Spleen (tissue), 7 donors: Measurements from ENCODE around the gene MARK3.

Experiments used
- POLR2A ChIP-seq, 3 donors: fragments of 450-650 bp; IDR thresholded peaks; one replicate each; pipeline ENCODE4 v1.5.1; 2017; ENCODE audit warnings: antibody characterized with exemption in 3 of 3, mild to moderate bottlenecking in 1 of 3
- POLR2AphosphoS5 ChIP-seq, 3 donors: sonication (generic); formaldehyde crosslinking; IDR thresholded peaks; one replicate each; pipeline ENCODE4 v1.5.1; 2017; ENCODE audit warnings: antibody characterized with exemption in 3 of 3
- TF ChIP-seq, protein P1 (sequence below), 11 experiments: fragments of 200-600 bp in 7 of 11; fragments of 450-650 bp in 4 of 11; sonication (generic) in 4 of 11; IDR thresholded peaks in 8 of 11; conservative IDR thresholded peaks in 3 of 11; 1 replicate in 7 of 11; 2 replicates in 4 of 11; pipeline versions ENCODE4 v1.4.0 to v1.8.0; 2016 to 2021; ENCODE audit warnings: antibody characterized with exemption in 11 of 11, inconsistent platforms in 4 of 11, mild to moderate bottlenecking in 1 of 11
- donor health status: DM: no; HTN: no; CAD: no; lungs with moderate emphysema.
- donor health status: DM: no; HTN: no; CAD: no.
- donor health status: DM: no; HTN: no; CAD: no.

DNA sequence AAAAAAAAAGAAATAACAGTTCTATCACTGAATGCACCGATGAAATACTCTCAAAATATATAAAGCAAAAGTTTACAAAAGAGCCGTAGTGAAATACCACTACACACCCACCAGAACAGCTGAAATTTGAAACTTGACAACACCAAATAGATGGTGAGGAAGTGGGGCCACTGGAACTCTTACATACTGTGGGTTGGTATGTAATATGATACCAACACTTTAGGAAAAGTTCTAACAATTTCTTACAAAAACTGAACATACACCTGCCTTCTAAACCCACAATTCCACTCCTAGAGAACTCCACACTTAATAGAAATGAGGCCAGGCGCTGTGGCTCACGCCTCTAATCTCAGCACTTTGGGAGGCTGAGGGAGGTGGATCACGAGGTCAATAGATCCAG is 37.1 kb upstream of the MARK3 start:
- TF ChIP-seq, protein P1, sequence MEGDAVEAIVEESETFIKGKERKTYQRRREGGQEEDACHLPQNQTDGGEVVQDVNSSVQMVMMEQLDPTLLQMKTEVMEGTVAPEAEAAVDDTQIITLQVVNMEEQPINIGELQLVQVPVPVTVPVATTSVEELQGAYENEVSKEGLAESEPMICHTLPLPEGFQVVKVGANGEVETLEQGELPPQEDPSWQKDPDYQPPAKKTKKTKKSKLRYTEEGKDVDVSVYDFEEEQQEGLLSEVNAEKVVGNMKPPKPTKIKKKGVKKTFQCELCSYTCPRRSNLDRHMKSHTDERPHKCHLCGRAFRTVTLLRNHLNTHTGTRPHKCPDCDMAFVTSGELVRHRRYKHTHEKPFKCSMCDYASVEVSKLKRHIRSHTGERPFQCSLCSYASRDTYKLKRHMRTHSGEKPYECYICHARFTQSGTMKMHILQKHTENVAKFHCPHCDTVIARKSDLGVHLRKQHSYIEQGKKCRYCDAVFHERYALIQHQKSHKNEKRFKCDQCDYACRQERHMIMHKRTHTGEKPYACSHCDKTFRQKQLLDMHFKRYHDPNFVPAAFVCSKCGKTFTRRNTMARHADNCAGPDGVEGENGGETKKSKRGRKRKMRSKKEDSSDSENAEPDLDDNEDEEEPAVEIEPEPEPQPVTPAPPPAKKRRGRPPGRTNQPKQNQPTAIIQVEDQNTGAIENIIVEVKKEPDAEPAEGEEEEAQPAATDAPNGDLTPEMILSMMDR (IDR thresholded peaks at IDR 0.05 in 8 of 11, conservative IDR thresholded peaks at IDR 0.05 in 3 of 11), result no peak
- TF ChIP-seq POLR2AphosphoS5 (IDR thresholded peaks at IDR 0.05), result no peak
- no peak for TF ChIP-seq POLR2A (IDR thresholded peaks at IDR 0.05)
